Measurements from ENCODE around the gene CRYBG1.
"Not testable (repeated sequence)": the region's sequence is repeated elsewhere in the genome, so short reads cannot be mapped to it uniquely, and the experiment has no call there.

CRYBG1 gene

DNA sequence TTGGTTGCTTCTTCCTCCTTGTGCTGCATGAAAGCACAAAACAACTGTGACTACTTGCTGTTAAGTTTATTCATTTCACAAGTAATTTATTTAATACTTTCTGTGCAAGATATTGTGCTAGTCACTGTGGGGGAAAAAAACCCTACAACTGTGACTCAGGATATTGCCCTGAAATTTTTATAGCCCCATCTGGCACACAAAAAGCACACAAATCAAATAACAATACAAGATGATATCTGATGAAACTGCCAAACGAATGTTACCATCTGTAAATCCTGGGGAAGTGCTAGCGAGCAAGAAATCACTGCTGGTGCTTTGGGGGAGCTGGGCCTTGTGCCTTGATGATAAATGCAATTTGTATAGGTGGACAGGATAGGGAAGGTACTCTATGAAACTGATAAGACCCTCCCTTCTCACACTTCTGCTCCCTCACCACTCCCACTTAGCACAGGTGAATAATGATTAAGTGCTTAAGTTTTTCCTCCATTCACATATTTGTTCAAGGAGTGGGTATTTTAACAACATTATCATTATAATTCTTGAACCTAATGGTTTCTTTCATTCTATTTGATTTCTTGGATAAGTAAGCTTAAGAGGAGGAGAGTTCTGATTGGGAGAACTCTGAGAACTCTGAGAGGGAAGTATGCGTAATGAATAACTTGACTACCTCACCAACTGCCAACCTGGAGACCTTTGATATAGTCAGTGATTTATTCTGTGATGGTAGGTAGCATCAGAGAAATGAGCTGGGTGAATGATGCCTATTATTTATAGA is 153.5 kb downstream of the CRYBG1 start:
- no peak for DNase-seq
- in situ Hi-C loops (cut with MboI; ENCODE audit: low pct_unique_long_range_greater_than_20kb, low sequenced_read_pairs): no loop called here

- in situ Hi-C loops (cut with MboI; ENCODE audit: low pct_unique_long_range_greater_than_20kb, low sequenced_read_pairs): no loop called here
- DNase-seq: no peak
Measured at GRCh38 chr6:106514583-106514885, 154.0 kb downstream of the CRYBG1 start.

DNA sequence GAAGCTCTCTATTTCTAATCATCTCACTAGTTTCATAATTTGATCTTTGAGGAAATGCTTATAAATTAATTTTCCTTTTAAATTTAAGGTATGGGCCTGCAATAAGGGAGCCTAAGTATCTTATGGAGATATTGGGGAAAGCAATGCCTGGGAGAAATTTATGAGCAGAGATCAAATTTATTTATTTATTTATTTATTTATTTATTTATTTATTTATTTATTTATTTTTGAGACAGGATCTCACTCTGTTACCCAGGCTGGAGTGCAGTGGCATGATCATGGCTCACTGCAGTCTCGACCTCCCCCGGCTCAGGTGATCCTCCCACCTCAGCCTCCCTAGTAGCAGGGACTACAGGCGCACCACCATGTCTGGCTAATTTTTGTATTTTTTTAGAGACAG is 155.1 kb downstream of the CRYBG1 start:
- DNase-seq; in situ Hi-C loops (cut with MboI; ENCODE audit: low pct_unique_long_range_greater_than_20kb, low sequenced_read_pairs): not testable (repeated sequence)

DNA sequence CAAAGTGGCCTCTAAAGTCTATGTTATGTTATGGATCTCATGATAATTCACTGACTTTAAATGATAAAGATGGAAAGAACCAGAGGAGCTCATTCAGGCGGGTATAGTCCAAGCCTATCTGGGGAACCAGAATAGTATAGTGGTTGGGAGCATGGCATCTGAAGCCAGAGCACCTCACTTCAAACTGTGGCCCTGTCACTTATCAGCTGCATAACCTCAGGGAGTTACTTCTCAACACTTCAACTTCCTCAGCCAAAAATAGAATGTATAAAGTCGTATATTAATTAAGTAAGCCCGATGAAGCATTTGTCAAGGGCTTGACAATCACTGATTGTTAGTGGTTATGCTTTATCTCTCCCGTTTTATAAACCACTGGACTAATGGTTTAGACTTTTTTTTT is 156.1 kb downstream of the CRYBG1 start:
- in situ Hi-C loops (cut with MboI; ENCODE audit: low pct_unique_long_range_greater_than_20kb, low sequenced_read_pairs): no loop called here
- no peak for DNase-seq

- DNase-seq: no peak
- in situ Hi-C loops (cut with MboI; ENCODE audit: low pct_unique_long_range_greater_than_20kb, low sequenced_read_pairs): no loop called here
Measured at GRCh38 chr6:106517706-106518105, 157.2 kb downstream of the CRYBG1 start.

GRCh38 chr6:106518748-106519147 is 158.2 kb downstream of the CRYBG1 start:
- in situ Hi-C loops (cut with MboI; ENCODE audit: low pct_unique_long_range_greater_than_20kb, low sequenced_read_pairs): no loop called here
- no peak for DNase-seq

DNA sequence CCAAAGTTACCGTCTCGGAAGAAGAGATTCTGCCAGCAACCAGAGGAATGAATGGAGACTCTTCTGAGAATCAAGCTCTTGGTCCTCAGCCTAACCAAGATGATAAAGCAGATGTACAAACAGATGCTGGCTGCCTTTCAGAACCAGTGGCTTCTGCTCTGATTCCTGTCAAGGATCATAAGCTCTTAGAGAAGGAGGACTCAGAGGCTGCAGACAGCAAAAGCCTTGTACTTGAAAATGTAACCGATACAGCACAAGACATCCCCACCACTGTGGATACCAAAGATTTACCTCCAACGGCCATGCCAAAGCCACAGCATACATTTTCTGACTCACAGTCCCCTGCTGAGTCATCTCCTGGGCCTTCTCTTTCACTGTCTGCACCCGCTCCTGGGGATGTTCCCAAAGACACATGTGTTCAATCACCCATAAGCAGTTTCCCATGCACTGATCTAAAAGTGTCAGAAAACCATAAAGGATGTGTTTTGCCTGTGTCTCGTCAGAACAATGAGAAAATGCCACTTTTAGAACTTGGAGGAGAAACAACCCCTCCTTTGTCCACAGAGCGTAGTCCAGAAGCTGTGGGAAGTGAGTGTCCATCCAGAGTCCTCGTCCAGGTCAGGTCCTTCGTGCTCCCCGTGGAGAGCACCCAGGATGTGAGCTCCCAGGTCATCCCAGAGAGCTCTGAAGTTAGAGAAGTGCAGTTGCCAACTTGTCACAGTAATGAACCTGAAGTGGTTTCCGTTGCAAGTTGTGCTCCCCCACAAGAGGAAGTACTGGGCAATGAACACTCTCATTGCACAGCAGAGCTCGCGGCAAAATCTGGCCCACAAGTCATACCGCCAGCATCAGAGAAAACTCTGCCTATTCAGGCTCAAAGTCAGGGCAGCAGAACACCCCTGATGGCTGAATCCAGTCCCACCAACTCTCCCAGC is 159.2 kb downstream of the CRYBG1 start:
- in situ Hi-C loops (cut with MboI; ENCODE audit: low pct_unique_long_range_greater_than_20kb, low sequenced_read_pairs): no loop called here
- peak; percentile 83 for DNase-seq

- in situ Hi-C loops (cut with MboI; ENCODE audit: low pct_unique_long_range_greater_than_20kb, low sequenced_read_pairs): no loop called here
- peak; percentile 71 for DNase-seq
Measured at GRCh38 chr6:106520711-106521401, 160.3 kb downstream of the CRYBG1 start.

DNA sequence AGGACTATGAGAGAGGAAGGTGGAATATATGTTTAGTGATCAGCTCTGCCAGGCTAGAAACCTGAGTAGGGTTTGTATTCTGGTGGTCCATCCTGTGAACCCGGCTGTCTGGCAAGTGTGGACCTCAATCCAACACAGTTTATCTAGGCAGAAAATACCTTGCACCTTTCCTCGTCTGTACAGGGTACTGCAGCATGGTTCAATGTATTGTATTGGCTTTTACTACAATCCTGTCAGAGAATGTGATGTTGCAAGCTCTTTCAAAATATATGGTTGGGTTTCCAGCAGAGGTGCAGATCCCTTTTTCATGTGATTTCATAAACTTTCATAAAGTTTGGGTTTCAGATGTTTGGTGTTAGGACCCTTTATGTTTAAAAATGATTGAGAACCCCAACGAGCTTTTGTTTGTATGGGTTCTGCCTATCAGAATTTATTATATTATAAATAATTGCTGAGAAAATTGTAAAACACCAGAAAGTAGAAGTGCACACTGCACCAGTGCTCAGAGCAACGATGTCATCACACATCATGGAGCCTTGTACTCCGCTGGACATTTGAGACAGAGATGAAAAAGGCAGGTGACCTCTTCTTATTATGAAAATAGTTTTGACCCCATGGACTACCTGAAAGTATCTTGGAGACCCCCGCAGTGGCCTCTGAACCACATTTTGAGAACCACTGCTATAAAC is 162.2 kb downstream of the CRYBG1 start:
- in situ Hi-C loops (cut with MboI; ENCODE audit: low pct_unique_long_range_greater_than_20kb, low sequenced_read_pairs): no loop called here

GRCh38 chr6:106525107-106525881 is 164.8 kb downstream of the CRYBG1 start:
- in situ Hi-C loops (cut with MboI; ENCODE audit: low pct_unique_long_range_greater_than_20kb, low sequenced_read_pairs): no loop called here
- DNase-seq: no peak

More for the DNA sequence above, 162.2 kb downstream of the CRYBG1 start:
- no peak for DNase-seq

DNA sequence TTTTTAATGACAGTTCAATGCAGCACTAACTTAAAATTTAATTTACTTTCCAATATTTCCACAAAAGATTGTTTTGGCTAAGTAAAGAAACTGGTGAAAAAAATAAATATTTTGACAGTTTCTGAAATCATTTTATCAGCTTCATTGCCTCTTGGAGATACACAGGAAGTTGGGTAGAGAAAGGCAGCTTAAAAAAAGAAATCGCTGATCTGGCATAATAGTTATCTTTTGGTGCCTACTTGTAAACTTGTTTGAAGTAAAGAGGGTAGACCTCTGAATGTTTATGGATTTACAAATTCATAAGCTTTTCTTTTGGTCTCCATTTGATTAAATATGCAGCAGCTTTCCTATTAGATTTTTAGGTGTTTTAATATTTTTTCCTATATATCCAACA is 165.4 kb downstream of the CRYBG1 start:
- in situ Hi-C loops (cut with MboI; ENCODE audit: low pct_unique_long_range_greater_than_20kb, low sequenced_read_pairs): no loop called here
- DNase-seq: no peak

GRCh38 chr6:106527117-106527516 is 166.6 kb downstream of the CRYBG1 start:
- in situ Hi-C loops (cut with MboI; ENCODE audit: low pct_unique_long_range_greater_than_20kb, low sequenced_read_pairs): no loop called here
- DNase-seq: no peak

DNA sequence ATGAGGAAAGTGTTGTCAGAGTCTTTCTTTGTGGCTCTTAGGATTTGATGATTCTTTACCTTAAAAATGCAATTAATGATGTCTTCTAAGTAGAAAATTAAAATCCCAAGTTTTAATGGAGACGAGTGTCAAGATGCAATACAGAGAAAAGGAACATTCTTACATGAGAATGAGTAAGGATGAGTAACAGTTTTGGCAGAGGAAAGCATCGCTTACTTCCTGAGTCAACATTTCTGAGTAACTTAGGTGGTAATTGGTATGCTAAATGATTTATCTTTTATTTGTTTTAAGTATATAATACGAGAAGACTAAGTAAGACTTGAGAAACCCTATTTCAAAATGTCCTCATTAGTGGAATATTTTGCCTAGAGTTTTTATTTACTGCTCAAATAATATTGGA is 167.5 kb downstream of the CRYBG1 start:
- no peak for DNase-seq
- in situ Hi-C loops (cut with MboI; ENCODE audit: low pct_unique_long_range_greater_than_20kb, low sequenced_read_pairs): no loop called here

- in situ Hi-C loops (cut with MboI; ENCODE audit: low pct_unique_long_range_greater_than_20kb, low sequenced_read_pairs): no loop called here
- no peak for DNase-seq
Measured at GRCh38 chr6:106528521-106528920, 168.0 kb downstream of the CRYBG1 start.

GRCh38 chr6:106529438-106529837 is 168.9 kb downstream of the CRYBG1 start:
- no peak for DNase-seq
- in situ Hi-C loops (cut with MboI; ENCODE audit: low pct_unique_long_range_greater_than_20kb, low sequenced_read_pairs): no loop called here

GRCh38 chr6:106530026-106530425 is 169.5 kb downstream of the CRYBG1 start:
- in situ Hi-C loops (cut with MboI; ENCODE audit: low pct_unique_long_range_greater_than_20kb, low sequenced_read_pairs): no loop called here
- no peak for DNase-seq

DNA sequence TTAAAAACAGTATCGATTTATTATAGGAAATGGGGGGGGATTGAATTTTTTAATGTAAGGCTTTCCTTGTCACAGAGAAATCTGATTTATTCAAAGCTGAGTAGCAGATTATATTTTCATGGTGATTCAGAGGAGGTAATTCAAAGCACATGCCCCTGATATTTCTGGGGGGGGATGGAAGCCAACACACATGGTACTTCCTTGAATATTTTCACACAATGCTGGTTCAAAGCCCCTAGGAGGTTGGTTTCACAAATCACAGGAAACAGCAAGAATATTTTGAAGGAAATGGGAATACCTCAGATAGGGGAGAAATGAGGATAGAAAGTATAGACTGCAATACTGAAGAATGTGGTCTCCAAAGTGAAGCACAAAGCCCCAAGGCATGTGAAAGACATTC is 170.0 kb downstream of the CRYBG1 start:
- in situ Hi-C loops (cut with MboI; ENCODE audit: low pct_unique_long_range_greater_than_20kb, low sequenced_read_pairs): no loop called here
- DNase-seq: no peak

GRCh38 chr6:106533054-106533453 is 172.5 kb downstream of the CRYBG1 start:
- in situ Hi-C loops (cut with MboI; ENCODE audit: low pct_unique_long_range_greater_than_20kb, low sequenced_read_pairs): no loop called here
- peak; percentile 41 for DNase-seq

DNA sequence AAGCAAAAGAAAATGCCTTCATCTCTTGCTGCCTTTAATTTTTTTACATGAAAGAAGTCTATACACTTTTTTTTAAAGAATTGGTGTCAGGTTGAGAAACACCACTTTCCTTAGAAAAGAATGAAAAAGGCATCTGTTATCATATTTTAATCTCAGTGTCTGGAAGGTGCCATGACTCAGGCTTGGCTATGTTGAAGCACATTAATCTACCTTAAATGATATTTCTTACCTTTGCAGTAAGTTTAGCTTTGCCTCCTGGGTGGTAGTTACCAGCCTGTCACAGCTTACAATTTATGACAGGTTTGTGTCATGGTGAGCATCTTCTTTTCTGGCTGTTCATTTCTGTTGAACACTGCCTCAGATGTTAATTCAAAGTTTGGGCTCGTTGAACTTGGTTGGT is 173.5 kb downstream of the CRYBG1 start:
- in situ Hi-C loops (cut with MboI; ENCODE audit: low pct_unique_long_range_greater_than_20kb, low sequenced_read_pairs): no loop called here
- DNase-seq: no peak

Data from KBM-7 (cell line).